SU-DHL-6 (cell line): Measurements from ENCODE around the gene TARBP2.

Source experiments
- EZH2phosphoT487 ChIP-seq: fragments of 200-600 bp; sonication (generic), shearing (Covaris generic); conservative IDR thresholded peaks from 2 replicates; pipeline ENCODE4 v1.6.1; 2018; ENCODE audit warnings: mild to moderate bottlenecking, antibody characterized with exemption, low read length, moderate library complexity, mixed read lengths
- TF ChIP-seq, protein P1 (sequence below): fragments of 200-600 bp; sonication (generic); IDR thresholded peaks from one replicate; pipeline ENCODE4 v1.5.1; 2017; ENCODE audit warnings: antibody characterized with exemption, mild to moderate bottlenecking, low read length, moderate library complexity; ENCODE audit not compliant: insufficient read depth, poor library complexity, severe bottlenecking

DNA sequence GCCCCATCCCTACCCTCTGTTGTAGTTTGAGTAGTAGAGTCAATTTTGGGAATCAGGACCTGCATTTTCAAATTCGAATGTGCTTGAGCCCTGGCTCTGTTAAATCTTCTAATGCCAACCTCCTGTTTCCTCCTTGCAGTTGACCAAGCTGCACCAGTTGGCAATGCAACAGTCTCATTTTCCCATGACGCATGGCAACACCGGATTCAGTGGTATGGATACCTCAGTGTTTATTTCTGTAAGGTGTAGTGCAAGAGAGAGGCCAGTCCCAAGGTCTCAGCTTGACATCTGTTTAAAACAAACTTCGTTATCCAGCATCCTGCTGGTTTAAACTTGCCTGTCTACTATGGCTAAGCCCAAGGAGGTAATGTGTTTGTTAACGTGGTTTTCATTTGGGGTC lies 34.0 kb upstream of the TARBP2 start:
- TF ChIP-seq, protein P1, sequence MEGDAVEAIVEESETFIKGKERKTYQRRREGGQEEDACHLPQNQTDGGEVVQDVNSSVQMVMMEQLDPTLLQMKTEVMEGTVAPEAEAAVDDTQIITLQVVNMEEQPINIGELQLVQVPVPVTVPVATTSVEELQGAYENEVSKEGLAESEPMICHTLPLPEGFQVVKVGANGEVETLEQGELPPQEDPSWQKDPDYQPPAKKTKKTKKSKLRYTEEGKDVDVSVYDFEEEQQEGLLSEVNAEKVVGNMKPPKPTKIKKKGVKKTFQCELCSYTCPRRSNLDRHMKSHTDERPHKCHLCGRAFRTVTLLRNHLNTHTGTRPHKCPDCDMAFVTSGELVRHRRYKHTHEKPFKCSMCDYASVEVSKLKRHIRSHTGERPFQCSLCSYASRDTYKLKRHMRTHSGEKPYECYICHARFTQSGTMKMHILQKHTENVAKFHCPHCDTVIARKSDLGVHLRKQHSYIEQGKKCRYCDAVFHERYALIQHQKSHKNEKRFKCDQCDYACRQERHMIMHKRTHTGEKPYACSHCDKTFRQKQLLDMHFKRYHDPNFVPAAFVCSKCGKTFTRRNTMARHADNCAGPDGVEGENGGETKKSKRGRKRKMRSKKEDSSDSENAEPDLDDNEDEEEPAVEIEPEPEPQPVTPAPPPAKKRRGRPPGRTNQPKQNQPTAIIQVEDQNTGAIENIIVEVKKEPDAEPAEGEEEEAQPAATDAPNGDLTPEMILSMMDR, result no peak
- no peak for TF ChIP-seq EZH2phosphoT487
